ENCODE data around the gene TLR9. TPM values are rescaled to one million over a fixed set of nuclear protein-coding genes. Genes with fewer than 3 reads are reported as not detected.

TLR9 gene
- total RNA-seq, 1 experiment from 2014 or later = not detected

- Histone ChIP-seq H4K5ac (ENCODE audit: insufficient read length, low read depth, low read length) (no peak overlapping the region), H3K79me2 (ENCODE audit: insufficient read depth, low read length) (peaks cover 5% of the 10 kb centered on the region; the same call in 1 of the 2 replicates), H4K91ac (ENCODE audit: insufficient read length, low read depth, low read length) (no peak overlapping the region), H2BK5ac (ENCODE audit: insufficient read length, low read length) (no peak overlapping the region), H2AFZ (ENCODE audit: low read length) (no peak overlapping the region), H2BK120ac (ENCODE audit: low read depth, low read length, poor library complexity, severe bottlenecking) (no peak overlapping the region), H4K20me1 (ENCODE audit: control insufficient read depth, insufficient read depth, insufficient read length) (no peaks in the 10 kb centered on the region), H3K79me1 (ENCODE audit: insufficient read depth, low read depth, low read length, poor library complexity, severe bottlenecking) (no peaks in the 10 kb centered on the region), H2BK15ac (ENCODE audit: low read depth, low read length) (no peak overlapping the region), H3K18ac (ENCODE audit: insufficient read length, low read depth, low read length) (no peak overlapping the region), H3K23ac (ENCODE audit: insufficient read length, low read depth, low read length) (no peak overlapping the region), H3T11ph (ENCODE audit: low read length) (no peak overlapping the region), H3K23me2 (ENCODE audit: insufficient read length, low read depth, low read length, poor library complexity, severe bottlenecking) (peaks cover 11% of the 10 kb centered on the region), H4K8ac (replicated peaks; ENCODE audit: insufficient read length, low read depth, low read length) (no peak overlapping the region), H2BK12ac (ENCODE audit: insufficient read length, low read depth, low read length) (no peak overlapping the region), H3K14ac (ENCODE audit: insufficient read depth, low read length) (no peak overlapping the region), H3K4ac (ENCODE audit: low read depth, low read length) (no peak overlapping the region), H2BK20ac (ENCODE audit: low read depth, low read length, poor library complexity, severe bottlenecking) (no peak overlapping the region), H3K4me2 (ENCODE audit: insufficient read depth, insufficient read length, low read length) (no peak overlapping the region), H3K4me1 (ENCODE audit: insufficient read depth, low read length) (peaks cover 15% of the 10 kb centered on the region), H3K27me3 (ENCODE audit: insufficient read depth, low read length) (peaks cover 10% of the 10 kb centered on the region; the same call in 1 of the 2 replicates), H3K9me3 (ENCODE audit: control insufficient read depth, low read depth, low read length) (no peaks in the 10 kb centered on the region), H3K9ac (ENCODE audit: extremely low read depth, insufficient read length, low read length) (no peak overlapping the region), H2AK5ac (ENCODE audit: insufficient read length, low read length) (no peak overlapping the region), H3K27ac (ENCODE audit: insufficient read length, low read depth, low read length) (no peak overlapping the region), H3K56ac (ENCODE audit: insufficient read length, low read depth, low read length) (no peak overlapping the region)
- no peak for TF ChIP-seq CTCF (conservative IDR thresholded peaks at IDR 0.05)
- H3K4me1 Mint-ChIP-seq = peaks cover 39 to 49% of the 10 kb centered on the region in 2 experiments
- DNase-seq = no peak
- H3K9me3 Mint-ChIP-seq = peaks cover 0 to 5% of the 10 kb centered on the region in 2 experiments; a peak in 2 of 5 replicates
- H3K36me3 Mint-ChIP-seq (ENCODE audit: insufficient read depth in 1 of 3, low read depth in 3 of 3) = peaks cover 0 to 10% (median 9%) of the 10 kb centered on the region in 3 experiments; a peak in 3 of 7 replicates
- peak overlapping the region in 1 of 2 experiments; percentile 7; a peak in 2 of 5 replicates for H3K4me3 Mint-ChIP-seq
- H3K27me3 Mint-ChIP-seq (ENCODE audit: low read depth) = peaks cover 29% of the 10 kb centered on the region
- no CpG with 5 or more reads among the region's 4 CpGs for WGBS (ENCODE audit: extremely low coverage, insufficient read length, low lambda C conversion rate)
- H3K27ac Mint-ChIP-seq = peak overlapping the region in 2 of 3 experiments; percentile 22 to 96; a peak in 3 of 7 replicates
These were observed 15.5 kb upstream of the TLR9 start for GRCh38 chr3:52240886-52241370.
